HepG2 (cell line): ENCODE data around the gene MKNK1. TPM values are rescaled to one million over a fixed set of nuclear protein-coding genes. Genes with fewer than 3 reads are reported as not detected.

Source experiments
- ATAC-seq: fragments of 200-7000 bp; cut with Tn5 transposase; 3 replicates; pipeline ENCODE4 v1.9.1; 2020; ENCODE audit warnings: mild to moderate bottlenecking, moderate library complexity
- BruUV-seq: library from RNA; stranded (reverse); fragments of 400-500 nt; replicated peaks from 2 replicates; lab custom pipeline; 2021; lab: Mats Ljungman, UMichigan
- CTCF ChIA-PET: fragments of 300-600 bp; formaldehyde crosslinking; extraction: SDS; loops from one replicate; lab custom pipeline; 2021; ENCODE audit warnings: low total read pairs, inconsistent platforms, low intra/inter-chr PET ratio; lab: Yijun Ruan, JAX
- POLR2A ChIA-PET: fragments of 350-600 bp; sonication (Branson Sonifier 250); formaldehyde crosslinking; loops from one replicate; lab custom pipeline; 2020; ENCODE audit warnings: antibody characterized with exemption, inconsistent platforms; lab: Yijun Ruan, JAX
- DNase-seq: peaks from one replicate; pipeline ENCODE4 v3.0.0-alpha.2; 2015; ENCODE audit warnings: low spot score
- FAIRE-seq: peaks from 3 replicates; lab custom pipeline; 2011; peaks lifted over from hg19 to GRCh38; lab: Jason Lieb, UNC
- H2AFZ ChIP-seq: one replicate; pipeline ENCODE4 v1.6.1; 2011; ENCODE audit warnings: low read length, inconsistent platforms
- H3K27ac ChIP-seq: fragments of 300-600 bp; 3 replicates; pipeline ENCODE4 v1.8.0; 2011; ENCODE audit warnings: mixed run types, mild to moderate bottlenecking, mixed read lengths, low read length, inconsistent platforms; ENCODE audit not compliant: insufficient read depth; ENCODE audit errors: extremely low read length
- H3K27me3 ChIP-seq, 2 experiments: fragments of 200-600 bp in 1 of 2; 2 replicates in 1 of 2; 3 replicates in 1 of 2; pipeline versions ENCODE4 v1.6.0 to v1.8.0; 2011; ENCODE audit warnings: low read length in 2 of 2, mild to moderate bottlenecking in 2 of 2, moderate library complexity in 2 of 2, inconsistent platforms in 1 of 2; ENCODE audit not compliant: insufficient read depth in 2 of 2, control insufficient read depth in 1 of 2
- H3K36me3 ChIP-seq, 2 experiments: fragments of 200-600 bp in 1 of 2; replicated peaks in 1 of 2; 2 replicates in 1 of 2; 3 replicates in 1 of 2; pipeline versions ENCODE4 v1.5.1 to v1.8.0; 2011; ENCODE audit warnings: low read length in 2 of 2, inconsistent platforms in 1 of 2; ENCODE audit not compliant: insufficient read depth in 2 of 2, control insufficient read depth in 1 of 2
- H3K4me1 ChIP-seq: 2 replicates; pipeline ENCODE4 v1.5.1; 2012; ENCODE audit warnings: low read length, inconsistent platforms; ENCODE audit not compliant: insufficient read depth
- H3K4me2 ChIP-seq: 2 replicates; pipeline ENCODE4 v1.6.0; 2011; ENCODE audit warnings: low read depth, low read length, inconsistent platforms
- H3K4me3 ChIP-seq, 3 experiments: fragments of 200-600 bp in 1 of 3; sonication (generic), shearing (Covaris generic) in 1 of 3; replicated peaks in 1 of 3; 2 replicates each; pipeline ENCODE4 v1.5.1; 2011 to 2016; ENCODE audit warnings: low read length in 3 of 3, inconsistent platforms in 2 of 3, low read depth in 2 of 3, mild to moderate bottlenecking in 2 of 3, control low read depth in 1 of 3, mixed read lengths in 1 of 3; ENCODE audit not compliant: insufficient read depth in 1 of 3
- H3K79me2 ChIP-seq: one replicate; pipeline ENCODE4 v1.6.1; 2011; ENCODE audit warnings: low read length, inconsistent platforms; ENCODE audit not compliant: insufficient read depth
- H3K9ac ChIP-seq: 2 replicates; pipeline ENCODE4 v1.6.0; 2011; ENCODE audit warnings: mild to moderate bottlenecking, low read depth, low read length, inconsistent platforms; ENCODE audit not compliant: insufficient read depth
- H3K9me3 ChIP-seq: 2 replicates; pipeline ENCODE4 v1.5.1; 2012; ENCODE audit warnings: mild to moderate bottlenecking, low read length
- H4K20me1 ChIP-seq: 2 replicates; pipeline ENCODE4 v1.6.0; 2011; ENCODE audit warnings: inconsistent platforms, mild to moderate bottlenecking, low read length, moderate library complexity; ENCODE audit not compliant: insufficient read depth
- ADNP ChIP-seq: sonication (generic); formaldehyde crosslinking; IDR thresholded peaks from 2 replicates; pipeline ENCODE4 v1.4.0; 2020; ENCODE audit warnings: missing genetic modification reagents
- AFF4 ChIP-seq: sonication (generic); formaldehyde crosslinking; IDR thresholded peaks from 2 replicates; pipeline ENCODE4 v1.4.0; 2020; ENCODE audit warnings: missing genetic modification reagents
- ASH2L ChIP-seq: fragments of 300-600, 200-600 bp; sonication (generic); IDR thresholded peaks from 2 replicates; pipeline ENCODE4 v1.7.0; 2017; ENCODE audit warnings: low read depth, mild to moderate bottlenecking, moderate library complexity, mixed read lengths, low read length; ENCODE audit not compliant: insufficient read length
- BATF2 ChIP-seq: sonication (generic); formaldehyde crosslinking; IDR thresholded peaks from 2 replicates; pipeline ENCODE4 v1.8.0; 2022; ENCODE audit warnings: mild to moderate bottlenecking, missing genetic modification reagents, moderate library complexity
- CC2D1A ChIP-seq: sonication (generic); formaldehyde crosslinking; IDR thresholded peaks from 2 replicates; pipeline ENCODE4 v1.8.1; 2023; ENCODE audit warnings: mild to moderate bottlenecking, missing genetic modification reagents
- DR1 ChIP-seq: sonication (generic); formaldehyde crosslinking; IDR thresholded peaks from 2 replicates; pipeline ENCODE4 v1.8.0; 2021; ENCODE audit warnings: mild to moderate bottlenecking, missing genetic modification reagents, inconsistent platforms
- FOXC1 ChIP-seq: sonication (generic); formaldehyde crosslinking; IDR thresholded peaks from 2 replicates; pipeline ENCODE4 v1.8.0; 2022; ENCODE audit warnings: mild to moderate bottlenecking, missing genetic modification reagents, borderline replicate concordance
- GPBP1L1 ChIP-seq: sonication (generic); formaldehyde crosslinking; IDR thresholded peaks from 2 replicates; pipeline ENCODE4 v1.5.0; 2020; ENCODE audit warnings: mild to moderate bottlenecking, missing genetic modification reagents
- HOXD1 ChIP-seq: sonication (generic); formaldehyde crosslinking; IDR thresholded peaks from 2 replicates; pipeline ENCODE4 v1.5.0; 2020; ENCODE audit warnings: missing genetic modification reagents
- KLF6 ChIP-seq: IDR thresholded peaks from 2 replicates; pipeline ENCODE4 v1.8.0; 2016; ENCODE audit warnings: missing biosample characterization, missing genetic modification reagents
- MYPOP ChIP-seq: sonication (generic); formaldehyde crosslinking; IDR thresholded peaks from 2 replicates; pipeline ENCODE4 v1.8.1; 2023; ENCODE audit warnings: mild to moderate bottlenecking, moderate library complexity, missing genetic modification reagents
- POLR2AphosphoS5 ChIP-seq: IDR thresholded peaks from 2 replicates; pipeline ENCODE4 v1.6.1; 2012; ENCODE audit warnings: low read depth, low read length
- REPIN1 ChIP-seq: sonication (generic); formaldehyde crosslinking; IDR thresholded peaks from 2 replicates; pipeline ENCODE4 v1.8.0; 2022; ENCODE audit warnings: missing genetic modification reagents, low read depth, mild to moderate bottlenecking, borderline replicate concordance
- WIZ ChIP-seq: sonication (generic); formaldehyde crosslinking; IDR thresholded peaks from 2 replicates; pipeline ENCODE4 v1.5.1; 2020; ENCODE audit warnings: mild to moderate bottlenecking, missing genetic modification reagents
- XBP1 ChIP-seq: sonication (generic); formaldehyde crosslinking; IDR thresholded peaks from 2 replicates; pipeline ENCODE4 v1.5.0; 2020; ENCODE audit warnings: missing genetic modification reagents
- ZNF354B ChIP-seq: sonication (generic); formaldehyde crosslinking; IDR thresholded peaks from 2 replicates; pipeline ENCODE4 v1.8.0; 2022; ENCODE audit warnings: mild to moderate bottlenecking, missing genetic modification reagents
- ZNF546 ChIP-seq: sonication (generic); formaldehyde crosslinking; conservative IDR thresholded peaks from 2 replicates; pipeline ENCODE4 v1.8.1; 2023; ENCODE audit warnings: mild to moderate bottlenecking, missing genetic modification reagents
- ZNF713 ChIP-seq: sonication (generic); formaldehyde crosslinking; IDR thresholded peaks from 2 replicates; pipeline ENCODE4 v1.4.0; 2020; ENCODE audit warnings: mild to moderate bottlenecking, missing genetic modification reagents
- WGBS: methylation state at CpG from one replicate; pipeline ENCODE4 v1.1.6; 2017; ENCODE audit warnings: low lambda C conversion rate; 5-methylcytosine and 5-hydroxymethylcytosine counted together
- in situ Hi-C: cut with HindIII; loops from 2 replicates; pipeline ENCODE4 v1.10.0; 2017; ENCODE audit warnings: low pct_unique_long_range_greater_than_20kb; ENCODE audit not compliant: extremely low pct_ligation_motif_present
- intact Hi-C: fragments of 100-400 bp; cut with micrococcal nuclease; formaldehyde crosslinking; loops from one replicate; pipeline ENCODE4 v1.10.0; 2022; ENCODE audit not compliant: unreplicated experiment
- polyA plus RNA-seq, 8 experiments: library from polyadenylated mRNA; depleted of rRNA in 3 of 8; stranded (reverse) in 7 of 8; unstranded in 1 of 8; fragments of >200 nt; fragmentation: Illumina TruSeq in 4 of 8; extraction: Trizol in 4 of 8; gene quantifications; 2 replicates each; pipeline versions ENCODE4 v1.2.1 to v1.2.3, GENCODE V29; 2011 to 2016; ENCODE audit warnings: low read depth in 4 of 8, missing spikeins in 1 of 8, mixed read lengths in 1 of 8; ENCODE audit not compliant: insufficient read depth in 1 of 8
- total RNA-seq, 5 experiments: library from RNA; depleted of rRNA; stranded (reverse); fragments of >200 nt; fragmentation: Illumina TruSeq; extraction: Trizol; gene quantifications; 2 replicates each; pipeline ENCODE4 v1.2.3, GENCODE V29; 2016; ENCODE audit warnings: low read depth in 1 of 5

MKNK1 gene
- total and polyA plus RNA-seq, 2 of the 13 experiments (the other 11 are each of a cell fraction or from before 2014, with no cell fraction given): 18.5 to 24.1 TPM

- H3K79me2 ChIP-seq: no peaks in the 10 kb centered on the region
- H3K27me3 ChIP-seq: no peaks in the 10 kb centered on the region; a peak in 1 of 5 replicates
- intact Hi-C loops: no loop called here
- WGBS: 97% methylated on average over 3 of the region's 3 CpGs
- BruUV-seq: no TSS peak
- TF ChIP-seq REPIN1 (no peak), POLR2AphosphoS5 (no peak), HOXD1 (CRISPR knock-in tag) (no peak), ZNF354B (no peak), AFF4 (no peak), BATF2 (no peak), DR1 (CRISPR knock-in tag) (no peak), ZNF546 (CRISPR knock-in tag) (no peak), WIZ (CRISPR knock-in tag) (no peak), MYPOP (CRISPR knock-in tag) (no peak), GPBP1L1 (CRISPR knock-in tag) (no peak), ADNP (CRISPR knock-in tag) (no peak), ZNF713 (CRISPR knock-in tag) (no peak), KLF6 (CRISPR knock-in tag) (no peak), CC2D1A (no peak), XBP1 (CRISPR knock-in tag) (no peak), FOXC1 (CRISPR knock-in tag) (no peak), ASH2L (no peak)
- TF ChIP-seq, all 625 proteins: peak for 0
- Histone ChIP-seq H3K9me3 (no peaks in the 10 kb centered on the region; the same call in 1 of the 2 replicates), H3K9ac (no peak overlapping the region), H3K4me2 (no peak overlapping the region), H3K4me1 (peaks cover 13% of the 10 kb centered on the region), H3K27ac (no peak overlapping the region), H3K36me3 (peaks cover 3 to 35% of the 10 kb centered on the region in 2 experiments), H4K20me1 (no peaks in the 10 kb centered on the region), H2AFZ (no peak overlapping the region), H3K4me3 (no peak overlapping the region)
- no peak for ATAC-seq
- FAIRE-seq: no peak
- ChIA-PET CTCF (no interaction called here), POLR2A (no interaction called here)
- in situ Hi-C loops: no loop called here
- DNase-seq: no peak
Observed at GRCh38 chr1:46647611-46648010, 43.5 kb upstream of the MKNK1 start.
